Gastrocnemius medialis (tissue), 4 donors: Measurements from ENCODE around the gene STRIP1. TPM values are rescaled to one million over a fixed set of nuclear protein-coding genes. Genes with fewer than 3 reads are reported as not detected.

ENCODE experiments used
- ATAC-seq, 2 donors: fragments of 150-250 bp; one replicate each; pipeline ENCODE4 v1.9.1; 2016
- DNase-seq, 2 donors: peaks; one replicate each; pipeline ENCODE4 v3.0.0-alpha.2; 2019
- H3K27ac ChIP-seq, 4 donors: fragments of 200-600 bp; sonication (generic); 1 replicate in 1 of 4; 2 replicates in 3 of 4; pipeline ENCODE4 v1.5.1; 2016 to 2018; ENCODE audit warnings: mild to moderate bottlenecking in 2 of 4, moderate library complexity in 1 of 4
- H3K27me3 ChIP-seq, 3 donors: fragments of 200-600 bp; sonication (generic) in 2 of 3; 1 replicate in 1 of 3; 2 replicates in 2 of 3; pipeline versions ENCODE4 v1.5.1 to v1.6.0; 2016 to 2019; ENCODE audit warnings: mild to moderate bottlenecking in 1 of 3, moderate library complexity in 1 of 3
- H3K36me3 ChIP-seq, 2 donors: fragments of 200-600 bp; sonication (generic) in 1 of 2; one replicate each; pipeline ENCODE4 v1.5.1; 2017 to 2018
- H3K4me1 ChIP-seq, 2 donors: fragments of 200-600 bp; sonication (generic) in 1 of 2; one replicate each; pipeline ENCODE4 v1.5.1; 2016 to 2017; ENCODE audit warnings: mild to moderate bottlenecking in 2 of 2
- H3K4me3 ChIP-seq, 4 donors: fragments of 200-600 bp; sonication (generic) in 3 of 4; 1 replicate in 1 of 4; 2 replicates in 3 of 4; pipeline ENCODE4 v1.5.1; 2016 to 2019; ENCODE audit warnings: mild to moderate bottlenecking in 2 of 4
- H3K9me3 ChIP-seq, 3 donors: fragments of 200-600 bp; sonication (generic) in 2 of 3; 1 replicate in 1 of 3; 2 replicates in 2 of 3; pipeline ENCODE4 v1.5.1; 2016 to 2019
- POLR2A ChIP-seq, 2 donors: fragments of 450-650 bp; IDR thresholded peaks; one replicate each; pipeline ENCODE4 v1.6.1; 2017; ENCODE audit warnings: antibody characterized with exemption in 2 of 2, mild to moderate bottlenecking in 2 of 2, moderate library complexity in 2 of 2
- in situ Hi-C, 4 donors: fragments of 200-750 bp; cut with MboI; loops; one replicate each; pipeline versions ENCODE4 v1.15.0 to v1.8.0; 2017; ENCODE audit warnings: low sequenced_read_pairs in 4 of 4
- intact Hi-C: fragments of 100-400 bp; cut with DNase I; formaldehyde crosslinking; loops from one replicate; pipeline ENCODE4 v1.15.1; 2023; ENCODE audit warnings: low total_unique reads
- total RNA-seq, 4 donors: library from RNA; depleted of rRNA; stranded (reverse); fragments of >200 nt; gene quantifications; one replicate each; pipeline versions ENCODE4 v1.1.0 to v1.2.3, GENCODE V29; 2016
- TF ChIP-seq, protein P1 (sequence below), 5 experiments: fragments of 450-650 bp in 3 of 5; fragments of 200-600 bp in 2 of 5; sonication (generic) in 2 of 5; IDR thresholded peaks in 4 of 5; conservative IDR thresholded peaks in 1 of 5; 1 replicate in 4 of 5; 2 replicates in 1 of 5; pipeline ENCODE4 v1.5.1; 2016 to 2019; ENCODE audit warnings: antibody characterized with exemption in 5 of 5, mild to moderate bottlenecking in 3 of 5, moderate library complexity in 3 of 5

Gene STRIP1
- total RNA-seq, 4 donors from 2014 or later, result 17.9 to 31.4 (median 20.7) TPM

DNA sequence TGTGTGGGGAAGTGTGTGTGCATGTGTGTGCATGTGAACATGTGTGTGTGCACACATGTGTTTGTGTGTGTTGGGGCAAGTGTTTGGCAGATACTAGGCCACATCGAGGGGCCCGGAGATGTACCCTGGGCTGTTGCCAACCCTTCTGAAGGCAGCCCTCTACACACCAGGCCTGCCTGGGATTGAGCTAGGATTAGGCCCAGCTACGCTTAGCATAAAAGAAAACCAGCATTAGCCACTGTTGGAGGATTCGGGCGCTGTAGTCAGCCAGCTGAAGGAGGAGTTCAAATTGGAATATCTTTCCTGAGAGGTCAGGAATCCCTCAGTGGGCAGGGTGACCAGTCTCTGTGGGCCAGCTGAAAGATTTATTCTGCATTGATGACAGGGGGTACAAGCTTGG is 46.6 kb downstream of the STRIP1 start:
- no peak for ATAC-seq
- in situ Hi-C loops, result no loop called here
- no peak for TF ChIP-seq POLR2A (IDR thresholded peaks at IDR 0.05)
- TF ChIP-seq, protein P1, sequence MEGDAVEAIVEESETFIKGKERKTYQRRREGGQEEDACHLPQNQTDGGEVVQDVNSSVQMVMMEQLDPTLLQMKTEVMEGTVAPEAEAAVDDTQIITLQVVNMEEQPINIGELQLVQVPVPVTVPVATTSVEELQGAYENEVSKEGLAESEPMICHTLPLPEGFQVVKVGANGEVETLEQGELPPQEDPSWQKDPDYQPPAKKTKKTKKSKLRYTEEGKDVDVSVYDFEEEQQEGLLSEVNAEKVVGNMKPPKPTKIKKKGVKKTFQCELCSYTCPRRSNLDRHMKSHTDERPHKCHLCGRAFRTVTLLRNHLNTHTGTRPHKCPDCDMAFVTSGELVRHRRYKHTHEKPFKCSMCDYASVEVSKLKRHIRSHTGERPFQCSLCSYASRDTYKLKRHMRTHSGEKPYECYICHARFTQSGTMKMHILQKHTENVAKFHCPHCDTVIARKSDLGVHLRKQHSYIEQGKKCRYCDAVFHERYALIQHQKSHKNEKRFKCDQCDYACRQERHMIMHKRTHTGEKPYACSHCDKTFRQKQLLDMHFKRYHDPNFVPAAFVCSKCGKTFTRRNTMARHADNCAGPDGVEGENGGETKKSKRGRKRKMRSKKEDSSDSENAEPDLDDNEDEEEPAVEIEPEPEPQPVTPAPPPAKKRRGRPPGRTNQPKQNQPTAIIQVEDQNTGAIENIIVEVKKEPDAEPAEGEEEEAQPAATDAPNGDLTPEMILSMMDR (IDR thresholded peaks at IDR 0.05 in 4 of 5, conservative IDR thresholded peaks at IDR 0.05 in 1 of 5), result no peak
- intact Hi-C loops, result no loop called here
- Histone ChIP-seq H3K27ac (no peak overlapping the region), H3K4me3 (no peak overlapping the region), H3K9me3 (no peaks in the 10 kb centered on the region), H3K27me3 (peaks cover 37 to 38% (median 38%) of the 10 kb centered on the region in 3 donors), H3K4me1 (peaks cover 3 to 13% of the 10 kb centered on the region in 2 donors), H3K36me3 (no peaks in the 10 kb centered on the region)
- no peak for DNase-seq

DNA sequence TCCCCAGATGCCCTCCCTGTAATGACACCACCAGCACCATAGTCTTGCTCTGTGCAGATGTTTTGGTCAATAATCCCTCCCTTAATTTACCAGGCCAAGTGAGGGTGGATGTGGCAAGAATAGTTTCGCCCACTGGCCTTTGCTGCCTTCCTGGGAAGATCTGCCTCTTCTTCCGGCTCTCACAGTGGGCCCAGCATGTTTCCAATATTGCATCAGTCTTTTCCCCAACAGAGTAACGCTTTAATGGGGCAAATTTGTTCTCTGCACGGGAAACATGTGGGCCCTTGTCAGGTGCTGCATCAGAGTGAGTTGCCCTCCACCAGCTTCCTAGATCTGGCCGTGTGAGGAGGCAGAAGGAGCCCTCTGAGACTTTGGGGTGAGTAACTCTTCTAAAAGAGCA is 48.1 kb downstream of the STRIP1 start:
- peaks cover 41 to 47% (median 42%) of the 10 kb centered on the region in 3 donors for H3K27me3 ChIP-seq
- H3K27ac ChIP-seq, result no peak overlapping the region
- DNase-seq (no peak), ATAC-seq (no peak)
- peaks cover 3 to 13% of the 10 kb centered on the region in 2 donors for H3K4me1 ChIP-seq
- in situ Hi-C loops (no loop called here), intact Hi-C loops (no loop called here)
- H3K4me3 ChIP-seq, result no peak overlapping the region
- no peaks in the 10 kb centered on the region for H3K36me3 ChIP-seq
- no peak for TF ChIP-seq POLR2A (IDR thresholded peaks at IDR 0.05)
- TF ChIP-seq, protein P1 (IDR thresholded peaks at IDR 0.05 in 4 of 5, conservative IDR thresholded peaks at IDR 0.05 in 1 of 5), result no peak
- H3K9me3 ChIP-seq, result no peaks in the 10 kb centered on the region

DNA sequence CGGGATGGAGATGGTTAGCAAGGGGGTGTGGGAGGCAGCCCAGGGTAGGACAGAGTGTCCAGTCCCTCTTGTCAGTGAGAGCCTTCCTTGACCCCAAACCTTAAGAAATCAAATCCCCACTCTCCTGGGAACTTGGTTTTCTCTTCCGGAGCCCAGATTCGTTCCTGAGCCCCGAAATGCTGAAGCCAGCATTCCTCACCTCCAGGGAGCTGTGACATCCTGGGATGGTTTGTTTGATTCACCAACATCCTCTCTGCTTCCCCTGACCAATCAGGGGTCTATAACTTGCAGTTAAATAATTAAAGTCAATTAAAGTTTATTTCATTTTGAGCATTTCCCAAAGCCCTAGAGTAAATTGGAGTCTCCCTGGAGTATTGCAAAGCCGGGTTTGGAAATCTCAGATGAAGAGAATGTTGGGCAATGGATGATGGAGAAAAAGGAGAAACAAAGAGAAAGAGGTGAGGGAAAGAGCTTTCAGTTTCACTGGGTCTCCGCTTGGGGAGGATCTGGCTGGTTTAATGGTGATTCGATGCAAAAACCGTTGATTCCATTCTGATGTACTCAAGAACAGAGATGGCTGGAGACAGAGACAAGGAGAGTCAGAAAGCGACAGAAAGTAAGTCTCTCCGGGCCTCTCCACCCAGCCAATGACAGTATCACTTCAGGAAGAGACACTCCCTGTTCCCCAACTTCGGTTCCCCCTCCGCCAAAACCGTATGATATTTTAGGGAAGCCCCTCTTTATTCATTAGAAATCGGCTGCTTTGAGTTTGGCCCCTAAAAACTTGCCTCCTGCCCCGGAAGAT is 48.8 kb downstream of the STRIP1 start:
- ATAC-seq (peak in 1 of 2 donors; percentile 18), DNase-seq (no peak)
- peak overlapping the region in 1 of 4 donors; percentile 65 for H3K27ac ChIP-seq
- H3K27me3 ChIP-seq, result peaks cover 41 to 50% (median 47%) of the 10 kb centered on the region in 3 donors
- H3K36me3 ChIP-seq, result no peaks in the 10 kb centered on the region
- no peaks in the 10 kb centered on the region for H3K9me3 ChIP-seq
- H3K4me3 ChIP-seq, result peak overlapping the region; percentile 61 to 71 (median 62)
- in situ Hi-C loops (no loop called here), intact Hi-C loops (no loop called here)
- TF ChIP-seq, protein P1 (IDR thresholded peaks at IDR 0.05 in 4 of 5, conservative IDR thresholded peaks at IDR 0.05 in 1 of 5), result no peak
- TF ChIP-seq POLR2A (IDR thresholded peaks at IDR 0.05), result no peak
- peaks cover 3 to 13% of the 10 kb centered on the region in 2 donors for H3K4me1 ChIP-seq

DNA sequence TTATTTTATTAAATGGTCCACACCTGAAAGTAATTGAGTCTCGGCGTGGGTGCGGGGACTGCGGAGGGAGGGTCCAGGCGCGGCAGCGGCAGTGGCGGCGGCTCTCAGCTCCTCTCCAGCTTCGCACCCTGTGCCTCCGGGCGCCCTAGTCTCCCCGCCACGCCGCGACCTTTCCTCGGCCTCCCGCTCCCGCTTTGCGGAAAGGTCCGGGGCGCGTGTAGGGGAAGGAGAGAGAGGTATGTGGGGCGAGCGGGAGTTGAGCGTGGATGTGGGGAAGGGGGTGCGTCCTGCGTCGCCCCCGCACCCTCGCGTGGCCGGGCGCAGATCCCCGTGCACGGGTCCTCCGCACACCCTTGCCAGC is 49.4 kb downstream of the STRIP1 start:
- Histone ChIP-seq H3K27ac (peak overlapping the region in 3 of 4 donors; percentile 20 to 65 (median 35)), H3K4me3 (peak overlapping the region; percentile 61 to 71 (median 62)), H3K4me1 (peaks cover 3 to 13% of the 10 kb centered on the region in 2 donors), H3K36me3 (no peaks in the 10 kb centered on the region), H3K9me3 (no peaks in the 10 kb centered on the region), H3K27me3 (peaks cover 41 to 50% (median 47%) of the 10 kb centered on the region in 3 donors)
- ATAC-seq, result no peak
- intact Hi-C loops, result no loop called here
- DNase-seq, result no peak
- in situ Hi-C loops, result no loop called here
- TF ChIP-seq, protein P1 (IDR thresholded peaks at IDR 0.05 in 4 of 5, conservative IDR thresholded peaks at IDR 0.05 in 1 of 5), result no peak
- TF ChIP-seq POLR2A (IDR thresholded peaks at IDR 0.05), result no peak
